BLaER1 (cell line): ENCODE measurements around the gene PLD1.

Experiments used
- H3K27ac ChIP-seq: shearing (Covaris generic); formaldehyde crosslinking; 2 replicates; pipeline ENCODE4 v1.8.1; 2022
- H3K27me3 ChIP-seq: shearing (Covaris generic); formaldehyde crosslinking; 2 replicates; pipeline ENCODE4 v1.8.1; 2022
- H3K36me3 ChIP-seq: shearing (Covaris generic); formaldehyde crosslinking; 2 replicates; pipeline ENCODE4 v1.8.1; 2022
- H3K4me1 ChIP-seq: shearing (Covaris generic); formaldehyde crosslinking; 2 replicates; pipeline ENCODE4 v1.8.1; 2022
- H3K4me2 ChIP-seq: shearing (Covaris generic); formaldehyde crosslinking; 2 replicates; pipeline ENCODE4 v1.8.1; 2022
- H3K4me3 ChIP-seq: shearing (Covaris generic); formaldehyde crosslinking; 2 replicates; pipeline ENCODE4 v1.8.1; 2022
- H3K9ac ChIP-seq: shearing (Covaris generic); formaldehyde crosslinking; 2 replicates; pipeline ENCODE4 v1.8.1; 2022
- H3K9me3 ChIP-seq: shearing (Covaris generic); formaldehyde crosslinking; 2 replicates; pipeline ENCODE4 v1.8.1; 2022
- H4K20me1 ChIP-seq: shearing (Covaris generic); formaldehyde crosslinking; 2 replicates; pipeline ENCODE4 v1.8.1; 2022
- Cebpa-rat ChIP-seq: shearing (Covaris generic); IDR thresholded peaks from 2 replicates; pipeline ENCODE4 v1.8.1; 2022

The PLD1 gene

DNA sequence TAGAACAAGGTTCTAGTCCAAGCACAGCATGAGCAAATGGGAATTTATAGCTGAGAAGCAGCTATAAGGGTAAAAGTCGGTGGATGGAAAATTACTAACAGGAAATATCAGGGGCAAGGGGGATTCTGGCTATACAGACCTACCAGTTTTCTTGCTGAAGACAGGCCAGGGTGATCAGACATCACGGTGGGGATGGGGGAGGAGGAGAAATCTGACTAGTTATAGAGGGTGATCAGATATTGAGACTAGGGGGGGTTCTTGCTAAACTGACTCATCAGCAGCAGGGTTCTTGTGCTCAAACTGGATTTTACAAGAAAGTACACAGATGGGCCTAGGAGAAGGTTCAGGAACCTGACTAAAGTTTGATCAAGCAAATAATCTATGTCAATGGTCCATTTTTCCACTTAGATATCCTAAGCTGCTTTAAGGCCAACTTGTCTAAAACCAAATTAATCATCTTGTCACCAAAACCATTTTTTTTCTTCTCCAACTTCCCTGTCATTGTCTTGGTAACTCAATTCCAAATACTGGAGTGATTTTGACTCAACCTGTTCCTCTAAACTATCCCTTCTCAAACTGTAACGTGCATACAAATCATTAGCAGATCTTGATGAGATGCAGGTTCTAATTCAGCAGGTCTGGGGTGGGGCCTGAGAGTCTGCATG lies 37.4 kb upstream of the PLD1 start:
- peak overlapping the region; percentile 51; the same call in 1 of the 2 replicates for H3K9ac ChIP-seq
- no peaks in the 10 kb centered on the region for H4K20me1 ChIP-seq
- H3K4me2 ChIP-seq: peak overlapping the region; percentile 83
- TF ChIP-seq Cebpa-rat: no peak
- H3K27ac ChIP-seq: peak overlapping the region; percentile 79
- no peaks in the 10 kb centered on the region for H3K27me3 ChIP-seq
- peaks cover 94% of the 10 kb centered on the region for H3K4me1 ChIP-seq
- H3K36me3 ChIP-seq: no peaks in the 10 kb centered on the region
- peaks cover 17% of the 10 kb centered on the region for H3K9me3 ChIP-seq
- H3K4me3 ChIP-seq: peak overlapping the region; percentile 43; the same call in 1 of the 2 replicates

DNA sequence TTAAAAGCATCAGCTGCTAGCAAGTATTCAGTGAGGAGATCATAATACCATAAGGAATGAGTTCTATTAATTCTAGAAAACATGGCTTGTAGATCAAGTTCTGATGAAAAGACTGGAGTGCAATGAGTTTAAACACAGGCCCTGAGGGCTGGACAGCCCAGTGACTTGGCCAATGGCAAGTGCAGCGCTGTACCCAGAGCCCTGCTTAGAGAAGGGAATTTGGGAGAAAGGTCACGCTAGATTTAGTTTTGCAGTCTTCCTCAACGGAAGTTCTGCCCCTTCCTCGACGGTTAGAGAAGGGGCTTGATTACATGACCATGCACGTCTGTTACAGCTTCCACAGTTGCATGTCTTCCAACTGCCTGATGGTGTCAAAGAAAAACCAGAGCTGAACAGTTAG lies 36.9 kb upstream of the PLD1 start:
- H3K9me3 ChIP-seq: peaks cover 11% of the 10 kb centered on the region
- H3K4me2 ChIP-seq: peak overlapping the region; percentile 83
- peaks cover 92% of the 10 kb centered on the region for H3K4me1 ChIP-seq
- no peaks in the 10 kb centered on the region for H4K20me1 ChIP-seq
- H3K4me3 ChIP-seq: peak overlapping the region; percentile 43; the same call in 1 of the 2 replicates
- H3K36me3 ChIP-seq: no peaks in the 10 kb centered on the region
- H3K27me3 ChIP-seq: no peaks in the 10 kb centered on the region
- TF ChIP-seq Cebpa-rat: no peak
- H3K27ac ChIP-seq: peak overlapping the region; percentile 79
- H3K9ac ChIP-seq: peak overlapping the region; percentile 51; the same call in 1 of the 2 replicates

DNA sequence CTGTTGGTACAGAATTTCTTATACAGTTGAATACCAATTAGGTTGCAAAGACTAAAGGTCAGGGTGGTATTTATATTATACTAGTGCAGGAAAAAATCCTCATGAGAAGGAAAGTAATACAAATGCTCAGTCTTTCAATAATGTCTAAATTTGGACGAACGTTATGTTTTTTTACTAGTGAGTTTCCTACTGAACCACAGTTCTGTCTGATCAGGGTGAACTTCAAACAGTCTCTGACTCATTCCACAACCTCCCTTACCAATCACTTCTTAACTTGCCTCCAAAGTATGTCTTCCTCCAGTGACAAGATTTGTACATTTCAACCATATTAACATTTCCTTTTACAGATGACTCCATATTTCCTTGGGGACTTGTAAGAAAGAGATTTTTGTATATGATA lies 36.3 kb upstream of the PLD1 start:
- Histone ChIP-seq H3K9ac (peak overlapping the region; percentile 43; the same call in 1 of the 2 replicates), H4K20me1 (no peaks in the 10 kb centered on the region), H3K27me3 (no peaks in the 10 kb centered on the region), H3K4me2 (peak overlapping the region; percentile 83), H3K36me3 (no peaks in the 10 kb centered on the region), H3K9me3 (peaks cover 10% of the 10 kb centered on the region), H3K4me1 (peaks cover 92% of the 10 kb centered on the region), H3K27ac (peak overlapping the region; percentile 79), H3K4me3 (no peak overlapping the region; the same call in 1 of the 2 replicates)
- no peak for TF ChIP-seq Cebpa-rat

GRCh38 chr3:171845481-171846284 lies 35.4 kb upstream of the PLD1 start:
- Histone ChIP-seq H3K27me3 (no peaks in the 10 kb centered on the region), H3K36me3 (no peaks in the 10 kb centered on the region), H3K4me1 (peaks cover 92% of the 10 kb centered on the region), H3K9ac (no peak overlapping the region), H3K9me3 (peaks cover 10% of the 10 kb centered on the region), H4K20me1 (no peaks in the 10 kb centered on the region), H3K4me3 (0 out of 2 replicates have a peak overlapping the region, but pooled peaks have one; percentile 4), H3K4me2 (peak overlapping the region; percentile 83), H3K27ac (peak overlapping the region; percentile 79)
- TF ChIP-seq Cebpa-rat: no peak

GRCh38 chr3:171844873-171845272 lies 34.6 kb upstream of the PLD1 start:
- Histone ChIP-seq H3K4me1 (peaks cover 90% of the 10 kb centered on the region), H3K4me3 (no peak overlapping the region), H3K9me3 (peaks cover 10% of the 10 kb centered on the region), H3K9ac (no peak overlapping the region), H3K36me3 (no peaks in the 10 kb centered on the region), H3K27ac (0 out of 2 replicates have a peak overlapping the region, but pooled peaks have one; percentile 4), H3K27me3 (no peaks in the 10 kb centered on the region), H4K20me1 (no peaks in the 10 kb centered on the region), H3K4me2 (no peak overlapping the region)
- no peak for TF ChIP-seq Cebpa-rat

DNA sequence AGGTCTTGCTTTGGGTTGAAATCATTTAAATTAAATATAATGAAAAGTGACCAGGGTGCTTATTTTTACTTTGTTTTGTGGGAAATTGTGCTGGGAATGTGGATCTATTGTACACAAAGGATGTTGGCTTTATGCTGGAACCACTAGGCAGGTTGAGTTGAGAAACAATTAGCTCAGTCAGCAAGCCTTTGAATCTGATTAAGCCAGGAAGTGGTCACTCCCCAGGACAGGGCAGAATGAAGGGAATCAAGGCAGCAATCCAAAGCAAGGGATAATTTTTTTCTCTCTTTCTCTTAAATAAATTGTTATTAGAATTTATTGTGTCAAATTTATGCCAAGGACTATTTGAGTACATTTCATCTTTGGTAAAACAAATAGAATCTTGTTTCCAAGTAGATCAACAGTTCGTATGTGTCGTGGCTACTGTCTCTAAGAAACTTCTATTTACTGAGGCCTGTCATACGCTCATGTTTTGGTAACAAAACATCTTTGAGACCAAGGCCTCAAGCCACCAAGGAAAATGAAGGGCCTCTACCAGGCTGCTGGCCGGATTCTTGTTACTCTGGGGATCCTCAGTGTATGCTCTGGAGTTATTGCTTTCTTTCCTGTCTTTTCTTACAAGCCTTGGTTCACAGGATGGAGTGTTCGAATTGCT lies 32.7 kb upstream of the PLD1 start, which contains the start of gene TMEM212:
Gene TMEM212 (plus strand): TSS at position 486 of the 655 bp plus-strand sequence. CDS start 35 bp downstream, at position 521.
- Histone ChIP-seq H3K36me3 (no peaks in the 10 kb centered on the region), H3K27ac (no peak within 1 kb of the TSS), H3K9ac (no peak within 1 kb of the TSS), H4K20me1 (no peaks in the 10 kb centered on the region), H3K4me2 (no peak within 1 kb of the TSS; the same call in 1 of the 2 replicates), H3K27me3 (no peaks in the 10 kb centered on the region), H3K4me3 (no peak within 1 kb of the TSS), H3K4me1 (peaks cover 87% of the 10 kb centered on the region), H3K9me3 (peaks cover 8% of the 10 kb centered on the region)
- no peak for TF ChIP-seq Cebpa-rat

GRCh38 chr3:171841620-171842000 lies 31.3 kb upstream of the PLD1 start:
- H3K27me3 ChIP-seq: no peaks in the 10 kb centered on the region
- peaks cover 80% of the 10 kb centered on the region for H3K4me1 ChIP-seq
- H3K4me2 ChIP-seq: peak overlapping the region; percentile 57
- H3K9me3 ChIP-seq: peaks cover 8% of the 10 kb centered on the region
- TF ChIP-seq Cebpa-rat: no peak
- no peaks in the 10 kb centered on the region for H4K20me1 ChIP-seq
- no peak overlapping the region for H3K9ac ChIP-seq
- no peaks in the 10 kb centered on the region for H3K36me3 ChIP-seq
- no peak overlapping the region for H3K4me3 ChIP-seq
- peak overlapping the region; percentile 71; the same call in 1 of the 2 replicates for H3K27ac ChIP-seq

DNA sequence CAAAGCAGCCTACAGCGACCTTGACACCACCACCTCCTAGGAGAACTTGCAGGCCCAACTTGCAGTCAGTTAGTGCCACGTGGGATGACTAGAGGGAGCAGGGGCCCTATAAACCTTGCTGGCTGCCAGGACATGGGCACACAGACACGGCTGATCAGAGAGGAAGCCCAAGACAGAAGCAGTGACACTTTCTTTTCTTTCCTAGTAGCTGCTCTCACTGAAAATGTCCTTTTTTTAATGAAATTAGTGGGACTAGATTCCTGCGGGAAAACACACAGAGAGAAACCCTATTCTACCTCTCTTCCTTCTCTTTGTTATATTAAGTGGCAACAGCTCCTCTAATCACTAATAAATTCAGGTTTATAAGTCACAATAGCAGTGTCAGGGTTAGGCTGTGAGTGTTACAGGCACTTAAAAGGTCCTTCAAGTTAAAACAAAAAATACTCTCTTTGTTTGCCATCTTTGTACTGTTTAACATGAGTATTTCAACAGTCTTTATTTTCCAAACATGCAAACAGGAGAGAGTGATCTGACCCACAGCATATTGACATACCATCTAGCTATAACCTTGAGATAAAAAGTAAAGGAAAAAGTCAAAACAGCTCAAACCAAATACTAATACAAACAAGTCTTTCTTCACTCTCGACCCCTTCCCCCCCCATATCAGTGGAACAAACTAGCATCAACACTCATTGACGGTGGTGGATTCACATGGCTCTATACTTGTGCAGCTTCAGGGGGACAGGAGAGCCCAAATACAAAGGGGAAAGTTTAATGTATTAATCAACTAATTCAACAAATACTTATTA lies 30.7 kb upstream of the PLD1 start:
- TF ChIP-seq Cebpa-rat: no peak
- H3K4me3 ChIP-seq: no peak overlapping the region
- 0 out of 2 replicates have a peak overlapping the region, but pooled peaks have one; percentile 33 for H3K9ac ChIP-seq
- H3K4me1 ChIP-seq: peaks cover 74% of the 10 kb centered on the region
- H3K27me3 ChIP-seq: no peaks in the 10 kb centered on the region
- H3K4me2 ChIP-seq: peak overlapping the region; percentile 57
- no peaks in the 10 kb centered on the region for H3K36me3 ChIP-seq
- H3K27ac ChIP-seq: peak overlapping the region; percentile 71
- H4K20me1 ChIP-seq: no peaks in the 10 kb centered on the region
- peaks cover 8% of the 10 kb centered on the region for H3K9me3 ChIP-seq

DNA sequence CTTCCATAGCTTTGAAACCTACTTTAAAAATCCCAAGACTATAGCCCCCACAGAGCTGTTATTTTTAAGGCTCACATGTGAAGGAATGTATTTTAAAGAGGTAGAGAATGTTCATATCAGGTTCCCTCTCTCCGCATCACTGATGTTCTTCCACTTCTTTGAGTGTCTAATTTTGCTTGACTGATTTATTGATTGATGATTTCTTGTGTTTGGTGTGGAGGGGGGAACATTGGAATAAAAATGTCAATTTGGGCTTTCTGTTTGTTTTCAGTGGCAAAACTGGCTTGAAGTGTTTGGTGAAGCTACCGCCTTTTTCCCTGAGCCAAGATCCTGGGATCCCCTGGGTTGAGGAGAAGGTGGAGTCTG lies 30.1 kb upstream of the PLD1 start:
- H3K9ac ChIP-seq: no peak overlapping the region
- no peak for TF ChIP-seq Cebpa-rat
- H3K4me2 ChIP-seq: peak overlapping the region; percentile 57
- no peaks in the 10 kb centered on the region for H4K20me1 ChIP-seq
- H3K9me3 ChIP-seq: peaks cover 8% of the 10 kb centered on the region
- H3K4me3 ChIP-seq: no peak overlapping the region
- H3K4me1 ChIP-seq: peaks cover 69% of the 10 kb centered on the region
- no peaks in the 10 kb centered on the region for H3K27me3 ChIP-seq
- H3K36me3 ChIP-seq: no peaks in the 10 kb centered on the region
- peak overlapping the region; percentile 71 for H3K27ac ChIP-seq
